Ammon's horn (tissue), 1 donor: ENCODE measurements around the gene DNAL4.

Experiments
- DNase-seq: peaks from one replicate; pipeline ENCODE4 v3.0.0-alpha.2; 2016; ENCODE audit warnings: low spot score

Gene DNAL4

GRCh38 chr22:38740116-38740723, 53.7 kb downstream of the DNAL4 start:
- DNase-seq, result no peak

- DNase-seq, result no peak
Observed at GRCh38 chr22:38739300-38740055, 54.5 kb downstream of the DNAL4 start.

- DNase-seq, result no peak
Observed at GRCh38 chr22:38738475-38739070, 55.4 kb downstream of the DNAL4 start.

GRCh38 chr22:38737302-38738060, 56.5 kb downstream of the DNAL4 start:
- DNase-seq, result no peak

- no peak for DNase-seq
Observed at GRCh38 chr22:38736257-38736570, 57.7 kb downstream of the DNAL4 start.

- peak; percentile 72 for DNase-seq
Observed at GRCh38 chr22:38735465-38736256, 58.3 kb downstream of the DNAL4 start.

GRCh38 chr22:38735126-38735464, 58.8 kb downstream of the DNAL4 start:
- DNase-seq, result no peak

GRCh38 chr22:38734421-38735100, 59.4 kb downstream of the DNAL4 start:
- DNase-seq, result no peak

GRCh38 chr22:38733724-38734381, 60.1 kb downstream of the DNAL4 start:
- peak; percentile 96 for DNase-seq

GRCh38 chr22:38733329-38733723, 60.6 kb downstream of the DNAL4 start:
- peak; percentile 68 for DNase-seq

- DNase-seq, result peak; percentile 50
Observed at GRCh38 chr22:38732251-38732815, 61.6 kb downstream of the DNAL4 start.

GRCh38 chr22:38731703-38732161, 62.2 kb downstream of the DNAL4 start:
- no peak for DNase-seq

GRCh38 chr22:38730411-38730871, 63.5 kb downstream of the DNAL4 start:
- DNase-seq, result no peak

- no peak for DNase-seq
Observed at GRCh38 chr22:38729946-38730345, 64.0 kb downstream of the DNAL4 start.

- no peak for DNase-seq
Observed at GRCh38 chr22:38728871-38729796, 64.8 kb downstream of the DNAL4 start.
